DND-41 (cell line): ENCODE measurements around the gene SERPING1.
A peak's percentile ranks its signal among the peaks of the same experiment; 100 is the strongest.

Source experiments
- ATAC-seq: fragments of 200-7000 bp; cut with Tn5 transposase; 3 replicates; pipeline ENCODE4 v1.9.1; 2021; ENCODE audit warnings: low read depth; ENCODE audit not compliant: insufficient read depth
- DNase-seq: peaks from one replicate; pipeline ENCODE4 v3.0.0-alpha.2; 2020
- H2AFZ ChIP-seq: 2 replicates; pipeline ENCODE4 v1.6.0; 2012; ENCODE audit warnings: low read depth, low read length
- H3K27ac ChIP-seq: 2 replicates; pipeline ENCODE4 v1.5.1; 2012; ENCODE audit warnings: low read length, inconsistent platforms
- H3K27me3 ChIP-seq: fragments of 200-600 bp; sonication (generic); 2 replicates; pipeline ENCODE4 v1.6.0; 2012; ENCODE audit warnings: low read length, mild to moderate bottlenecking, inconsistent platforms; ENCODE audit not compliant: insufficient read depth, poor library complexity
- H3K36me3 ChIP-seq: 2 replicates; pipeline ENCODE4 v1.5.1; 2012; ENCODE audit warnings: low read length, inconsistent platforms; ENCODE audit not compliant: insufficient read depth
- H3K4me1 ChIP-seq: 2 replicates; pipeline ENCODE4 v1.5.1; 2012; ENCODE audit warnings: mild to moderate bottlenecking, low read length; ENCODE audit not compliant: insufficient read depth
- H3K4me2 ChIP-seq: 2 replicates; pipeline ENCODE4 v1.6.0; 2012; ENCODE audit warnings: mild to moderate bottlenecking, moderate library complexity, low read length, inconsistent platforms; ENCODE audit not compliant: insufficient read depth
- H3K4me3 ChIP-seq, 2 experiments: fragments of 200-600 bp in 1 of 2; shearing (Covaris generic) in 1 of 2; 2 replicates each; pipeline ENCODE4 v1.5.1; 2012 to 2016; ENCODE audit warnings: inconsistent platforms in 2 of 2, low read length in 2 of 2, mild to moderate bottlenecking in 2 of 2, low read depth in 1 of 2, moderate library complexity in 1 of 2
- H3K79me2 ChIP-seq: 2 replicates; pipeline ENCODE4 v1.6.0; 2012; ENCODE audit warnings: low read length, inconsistent platforms; ENCODE audit not compliant: insufficient read depth
- H3K9ac ChIP-seq: 2 replicates; pipeline ENCODE4 v1.6.0; 2012; ENCODE audit warnings: low read depth, mild to moderate bottlenecking, inconsistent platforms, low read length, moderate library complexity
- H3K9me3 ChIP-seq: 2 replicates; pipeline ENCODE4 v1.5.1; 2012; ENCODE audit warnings: low read length, moderate library complexity, mild to moderate bottlenecking, inconsistent platforms; ENCODE audit not compliant: insufficient read depth, severe bottlenecking
- H4K20me1 ChIP-seq: 2 replicates; pipeline ENCODE4 v1.6.0; 2012; ENCODE audit warnings: low read length; ENCODE audit not compliant: insufficient read depth
- EZH2 ChIP-seq: IDR thresholded peaks from 3 replicates; pipeline ENCODE4 v1.6.1; 2012; ENCODE audit warnings: borderline replicate concordance, low read depth, mild to moderate bottlenecking, moderate library complexity, low read length, inconsistent platforms; ENCODE audit not compliant: severe bottlenecking
- TF ChIP-seq, protein P1 (sequence below): IDR thresholded peaks from 2 replicates; pipeline ENCODE4 v1.5.1; 2012; ENCODE audit warnings: borderline replicate concordance, low read length, moderate library complexity, mild to moderate bottlenecking; ENCODE audit not compliant: poor library complexity, severe bottlenecking; ENCODE audit errors: extremely low read depth

The SERPING1 gene

DNA sequence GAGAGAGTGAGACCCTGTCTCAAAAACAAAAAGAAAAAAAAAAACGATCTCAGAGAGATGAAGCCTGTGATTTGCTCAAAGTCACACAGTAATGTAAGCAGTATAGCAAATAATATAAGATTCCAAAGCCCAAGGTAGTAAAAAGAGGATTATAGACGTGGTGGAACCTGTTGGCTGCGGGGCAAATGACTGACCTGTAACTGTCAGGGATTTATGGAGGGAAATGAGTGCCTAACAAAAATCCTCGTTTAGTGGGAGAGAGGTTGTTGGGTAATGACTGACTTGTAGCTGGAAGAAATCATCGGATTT lies 59.4 kb downstream of the SERPING1 start:
- TF ChIP-seq, protein P1, sequence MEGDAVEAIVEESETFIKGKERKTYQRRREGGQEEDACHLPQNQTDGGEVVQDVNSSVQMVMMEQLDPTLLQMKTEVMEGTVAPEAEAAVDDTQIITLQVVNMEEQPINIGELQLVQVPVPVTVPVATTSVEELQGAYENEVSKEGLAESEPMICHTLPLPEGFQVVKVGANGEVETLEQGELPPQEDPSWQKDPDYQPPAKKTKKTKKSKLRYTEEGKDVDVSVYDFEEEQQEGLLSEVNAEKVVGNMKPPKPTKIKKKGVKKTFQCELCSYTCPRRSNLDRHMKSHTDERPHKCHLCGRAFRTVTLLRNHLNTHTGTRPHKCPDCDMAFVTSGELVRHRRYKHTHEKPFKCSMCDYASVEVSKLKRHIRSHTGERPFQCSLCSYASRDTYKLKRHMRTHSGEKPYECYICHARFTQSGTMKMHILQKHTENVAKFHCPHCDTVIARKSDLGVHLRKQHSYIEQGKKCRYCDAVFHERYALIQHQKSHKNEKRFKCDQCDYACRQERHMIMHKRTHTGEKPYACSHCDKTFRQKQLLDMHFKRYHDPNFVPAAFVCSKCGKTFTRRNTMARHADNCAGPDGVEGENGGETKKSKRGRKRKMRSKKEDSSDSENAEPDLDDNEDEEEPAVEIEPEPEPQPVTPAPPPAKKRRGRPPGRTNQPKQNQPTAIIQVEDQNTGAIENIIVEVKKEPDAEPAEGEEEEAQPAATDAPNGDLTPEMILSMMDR = no peak
- no peak for TF ChIP-seq EZH2
- no peaks in the 10 kb centered on the region for H3K9me3 ChIP-seq
- peak overlapping the region; percentile 94 for H3K27ac ChIP-seq
- peak overlapping the region; percentile 99 for H2AFZ ChIP-seq
- ATAC-seq (no peak), DNase-seq (no peak)
- H3K4me1 ChIP-seq = peaks cover 44% of the 10 kb centered on the region
- peak overlapping the region; percentile 72 for H3K9ac ChIP-seq
- H3K27me3 ChIP-seq = no peaks in the 10 kb centered on the region
- H4K20me1 ChIP-seq = 0 out of 2 replicates have a peak, but pooled peaks cover 11% of the 10 kb centered on the region
- H3K4me2 ChIP-seq = peak overlapping the region; percentile 85
- H3K36me3 ChIP-seq = peaks cover 25% of the 10 kb centered on the region
- peaks cover 36% of the 10 kb centered on the region for H3K79me2 ChIP-seq
- peak overlapping the region; percentile 88 to 94; a peak in 3 of 4 replicates for H3K4me3 ChIP-seq

DNA sequence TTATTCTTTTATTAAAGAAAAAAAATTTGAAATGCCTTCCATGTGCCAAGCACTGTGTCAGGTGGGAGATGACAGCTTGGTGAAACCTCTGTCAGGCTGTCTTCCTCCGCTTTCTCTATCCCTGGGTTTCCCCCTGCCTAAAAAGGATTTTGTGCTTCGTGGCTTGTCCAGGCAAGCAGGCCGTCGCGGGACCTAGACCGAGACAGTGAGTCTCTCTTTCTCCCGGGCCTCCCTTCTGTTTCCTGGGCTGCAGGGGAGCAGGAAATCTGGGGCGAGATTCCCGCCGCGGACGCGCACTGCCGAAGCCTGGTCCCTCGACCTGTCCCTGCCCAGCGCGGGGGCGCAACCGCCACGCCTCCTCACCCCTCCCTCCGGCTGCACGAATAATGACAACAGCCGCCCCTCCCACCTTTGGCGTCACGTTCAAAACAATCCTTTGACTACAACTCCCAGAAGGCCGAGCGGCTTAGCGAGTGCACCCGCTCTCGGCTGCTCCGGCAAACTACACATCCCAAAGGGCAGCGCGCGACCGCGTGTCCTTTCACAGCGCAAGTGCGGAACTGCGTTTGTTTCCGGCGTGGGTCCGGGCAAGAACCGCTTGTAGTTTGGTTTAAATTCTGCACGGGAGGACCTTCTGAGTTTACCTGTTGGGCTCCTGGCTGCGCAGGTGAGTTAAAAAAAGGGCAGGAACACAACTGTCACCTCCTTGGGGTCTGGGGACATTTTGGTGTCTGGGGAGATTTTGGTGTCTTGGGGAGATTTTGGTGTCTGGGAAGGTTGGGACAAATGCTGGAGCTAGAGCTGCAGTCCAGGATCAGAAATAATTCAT lies 59.9 kb downstream of the SERPING1 start, which contains the start of gene CLP1:
TSS of gene CLP1 (plus strand) at position 569 of the 829 bp plus-strand sequence. CDS start 1,715 bp downstream, outside the sequence.
- Histone ChIP-seq H4K20me1 (0 out of 2 replicates have a peak, but pooled peaks cover 11% of the 10 kb centered on the region), H3K9ac (peak within 1 kb of the TSS; percentile 72), H3K4me1 (peaks cover 42% of the 10 kb centered on the region), H3K27me3 (no peaks in the 10 kb centered on the region), H3K36me3 (peaks cover 29% of the 10 kb centered on the region), H3K79me2 (peaks cover 36% of the 10 kb centered on the region), H2AFZ (peak within 1 kb of the TSS; percentile 99), H3K27ac (peak within 1 kb of the TSS; percentile 94), H3K9me3 (no peaks in the 10 kb centered on the region), H3K4me3 (peak within 1 kb of the TSS; percentile 88 to 94), H3K4me2 (peak within 1 kb of the TSS; percentile 85)
- DNase-seq (peak; percentile 99), ATAC-seq (peak; percentile 97)
- TF ChIP-seq EZH2 = no peak
- TF ChIP-seq, protein P1 = no peak

DNA sequence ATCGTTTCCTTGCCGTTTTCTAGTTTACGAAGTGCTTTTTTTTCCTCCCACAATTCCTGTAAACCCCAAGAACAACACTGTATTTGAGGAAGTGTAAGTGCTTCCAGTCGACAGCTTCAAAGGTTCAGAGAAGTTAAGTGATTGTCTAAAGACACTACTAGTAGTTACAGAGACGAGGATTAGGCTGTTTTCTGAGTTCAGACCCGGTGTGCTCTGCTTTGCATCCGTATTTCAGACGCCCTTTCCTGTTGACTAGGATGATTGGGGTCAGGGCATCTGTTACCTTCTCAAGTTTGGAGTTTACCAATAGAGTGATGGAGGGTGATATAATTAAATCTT lies 60.5 kb downstream of the SERPING1 start:
- H3K4me1 ChIP-seq = peaks cover 36% of the 10 kb centered on the region
- H3K4me3 ChIP-seq = peak overlapping the region; percentile 88 to 94
- TF ChIP-seq, protein P1 = no peak
- TF ChIP-seq EZH2 = no peak
- H3K9me3 ChIP-seq = no peaks in the 10 kb centered on the region
- H3K36me3 ChIP-seq = peaks cover 30% of the 10 kb centered on the region
- H3K27me3 ChIP-seq = no peaks in the 10 kb centered on the region
- no peak for ATAC-seq
- peak overlapping the region; percentile 88 for H2AFZ ChIP-seq
- H4K20me1 ChIP-seq = 0 out of 2 replicates have a peak, but pooled peaks cover 11% of the 10 kb centered on the region
- no peak for DNase-seq
- peak overlapping the region; percentile 85 for H3K4me2 ChIP-seq
- H3K27ac ChIP-seq = peak overlapping the region; percentile 94
- peak overlapping the region; percentile 72 for H3K9ac ChIP-seq
- peaks cover 36% of the 10 kb centered on the region for H3K79me2 ChIP-seq
